ENCODE measurements around the gene DNMT1.

DNA sequence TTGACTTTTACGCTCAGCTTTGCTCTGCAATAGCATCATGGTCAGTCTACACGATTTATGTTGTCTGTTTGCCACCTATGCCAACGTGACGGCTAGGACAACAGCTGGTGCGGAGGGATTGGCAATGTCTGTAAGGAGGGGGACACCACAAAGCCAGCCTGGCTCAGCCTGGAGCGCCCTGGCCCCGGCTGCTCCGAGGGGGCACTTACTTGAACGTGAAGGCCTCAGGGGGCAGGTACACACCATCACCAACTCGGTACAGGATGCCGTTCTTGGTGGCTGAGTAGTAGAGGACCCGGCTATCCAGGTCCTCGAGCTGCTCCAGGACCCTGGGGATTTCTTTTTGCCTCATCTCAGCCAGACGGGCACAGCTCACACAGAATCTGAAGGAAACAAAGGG, 48.6 kb downstream of the DNMT1 start:
- TF ChIP-seq POLR2AphosphoS5 (IDR thresholded peaks at IDR 0.05): no peak
- TF ChIP-seq POLR2A (IDR thresholded peaks at IDR 0.05): no peak
- TF ChIP-seq, protein P1, sequence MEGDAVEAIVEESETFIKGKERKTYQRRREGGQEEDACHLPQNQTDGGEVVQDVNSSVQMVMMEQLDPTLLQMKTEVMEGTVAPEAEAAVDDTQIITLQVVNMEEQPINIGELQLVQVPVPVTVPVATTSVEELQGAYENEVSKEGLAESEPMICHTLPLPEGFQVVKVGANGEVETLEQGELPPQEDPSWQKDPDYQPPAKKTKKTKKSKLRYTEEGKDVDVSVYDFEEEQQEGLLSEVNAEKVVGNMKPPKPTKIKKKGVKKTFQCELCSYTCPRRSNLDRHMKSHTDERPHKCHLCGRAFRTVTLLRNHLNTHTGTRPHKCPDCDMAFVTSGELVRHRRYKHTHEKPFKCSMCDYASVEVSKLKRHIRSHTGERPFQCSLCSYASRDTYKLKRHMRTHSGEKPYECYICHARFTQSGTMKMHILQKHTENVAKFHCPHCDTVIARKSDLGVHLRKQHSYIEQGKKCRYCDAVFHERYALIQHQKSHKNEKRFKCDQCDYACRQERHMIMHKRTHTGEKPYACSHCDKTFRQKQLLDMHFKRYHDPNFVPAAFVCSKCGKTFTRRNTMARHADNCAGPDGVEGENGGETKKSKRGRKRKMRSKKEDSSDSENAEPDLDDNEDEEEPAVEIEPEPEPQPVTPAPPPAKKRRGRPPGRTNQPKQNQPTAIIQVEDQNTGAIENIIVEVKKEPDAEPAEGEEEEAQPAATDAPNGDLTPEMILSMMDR (IDR thresholded peaks at IDR 0.05): no peak

All from breast epithelium (tissue), 3 donors.